Measurements from ENCODE around the gene ADAMTSL3. TPM values are rescaled to one million over a fixed set of nuclear protein-coding genes. Genes with fewer than 3 reads are reported as not detected.

ADAMTSL3 gene
- total RNA-seq, 1 donor from 2014 or later = 0.07 TPM

DNA sequence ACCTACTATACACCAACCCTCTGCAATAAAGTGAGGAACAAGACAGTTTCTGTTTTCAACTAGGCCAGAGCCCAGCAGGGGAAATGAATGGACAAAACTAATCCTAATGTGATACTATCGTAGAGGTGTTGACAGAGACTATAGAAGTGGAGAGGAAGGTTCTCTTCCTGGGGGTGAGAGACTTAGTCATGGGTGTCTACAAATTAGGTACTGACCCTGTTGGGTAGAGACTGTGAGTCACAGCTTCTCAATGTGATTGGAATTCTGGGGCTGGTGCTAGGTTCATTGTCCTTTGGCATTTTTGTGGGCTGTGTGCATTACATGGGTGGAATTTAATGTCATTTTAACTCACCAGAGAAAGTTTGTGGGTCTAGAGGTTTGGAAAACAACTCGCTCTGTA is 79.3 kb downstream of the ADAMTSL3 start:
- peaks cover 2% of the 10 kb centered on the region for H3K9me3 Mint-ChIP-seq
- no peaks in the 10 kb centered on the region for H3K27me3 Mint-ChIP-seq (ENCODE audit: low read depth)
- TF ChIP-seq, protein P1, sequence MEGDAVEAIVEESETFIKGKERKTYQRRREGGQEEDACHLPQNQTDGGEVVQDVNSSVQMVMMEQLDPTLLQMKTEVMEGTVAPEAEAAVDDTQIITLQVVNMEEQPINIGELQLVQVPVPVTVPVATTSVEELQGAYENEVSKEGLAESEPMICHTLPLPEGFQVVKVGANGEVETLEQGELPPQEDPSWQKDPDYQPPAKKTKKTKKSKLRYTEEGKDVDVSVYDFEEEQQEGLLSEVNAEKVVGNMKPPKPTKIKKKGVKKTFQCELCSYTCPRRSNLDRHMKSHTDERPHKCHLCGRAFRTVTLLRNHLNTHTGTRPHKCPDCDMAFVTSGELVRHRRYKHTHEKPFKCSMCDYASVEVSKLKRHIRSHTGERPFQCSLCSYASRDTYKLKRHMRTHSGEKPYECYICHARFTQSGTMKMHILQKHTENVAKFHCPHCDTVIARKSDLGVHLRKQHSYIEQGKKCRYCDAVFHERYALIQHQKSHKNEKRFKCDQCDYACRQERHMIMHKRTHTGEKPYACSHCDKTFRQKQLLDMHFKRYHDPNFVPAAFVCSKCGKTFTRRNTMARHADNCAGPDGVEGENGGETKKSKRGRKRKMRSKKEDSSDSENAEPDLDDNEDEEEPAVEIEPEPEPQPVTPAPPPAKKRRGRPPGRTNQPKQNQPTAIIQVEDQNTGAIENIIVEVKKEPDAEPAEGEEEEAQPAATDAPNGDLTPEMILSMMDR (conservative IDR thresholded peaks at IDR 0.05) = no peak
- no peak overlapping the region for H3K27ac Mint-ChIP-seq (ENCODE audit: unreplicated experiment)
- H3K36me3 Mint-ChIP-seq (ENCODE audit: low read depth) = no peaks in the 10 kb centered on the region
- no peak overlapping the region for H3K4me3 Mint-ChIP-seq
- DNase-seq (ENCODE audit: low read depth, low spot score) = no peak
- no peaks in the 10 kb centered on the region for H3K4me1 Mint-ChIP-seq

DNA sequence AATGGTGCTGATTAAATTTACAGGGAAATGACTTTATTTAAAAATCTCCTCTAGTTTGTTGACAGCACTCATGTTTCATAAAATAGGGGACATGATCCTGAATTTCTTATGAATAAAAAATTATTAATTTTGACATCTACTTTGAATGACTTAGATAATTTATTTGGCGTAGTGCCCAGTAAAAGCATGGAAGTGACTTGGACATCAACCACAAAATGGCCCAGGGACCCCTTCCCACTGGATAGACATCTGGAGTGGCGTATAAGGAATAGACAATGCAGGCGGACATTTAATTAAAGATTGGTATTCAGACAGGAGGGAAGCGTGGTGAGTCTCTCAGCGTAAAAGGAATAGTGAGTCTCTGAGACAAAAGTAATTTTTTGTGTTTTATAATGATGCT is 79.8 kb downstream of the ADAMTSL3 start:
- H3K4me1 Mint-ChIP-seq = no peaks in the 10 kb centered on the region
- TF ChIP-seq, protein P1 (conservative IDR thresholded peaks at IDR 0.05) = no peak
- H3K27me3 Mint-ChIP-seq (ENCODE audit: low read depth) = no peaks in the 10 kb centered on the region
- H3K4me3 Mint-ChIP-seq = no peak overlapping the region
- H3K36me3 Mint-ChIP-seq (ENCODE audit: low read depth) = no peaks in the 10 kb centered on the region
- H3K27ac Mint-ChIP-seq (ENCODE audit: unreplicated experiment) = no peak overlapping the region
- peaks cover 2% of the 10 kb centered on the region for H3K9me3 Mint-ChIP-seq
- no peak for DNase-seq (ENCODE audit: low read depth, low spot score)

DNA sequence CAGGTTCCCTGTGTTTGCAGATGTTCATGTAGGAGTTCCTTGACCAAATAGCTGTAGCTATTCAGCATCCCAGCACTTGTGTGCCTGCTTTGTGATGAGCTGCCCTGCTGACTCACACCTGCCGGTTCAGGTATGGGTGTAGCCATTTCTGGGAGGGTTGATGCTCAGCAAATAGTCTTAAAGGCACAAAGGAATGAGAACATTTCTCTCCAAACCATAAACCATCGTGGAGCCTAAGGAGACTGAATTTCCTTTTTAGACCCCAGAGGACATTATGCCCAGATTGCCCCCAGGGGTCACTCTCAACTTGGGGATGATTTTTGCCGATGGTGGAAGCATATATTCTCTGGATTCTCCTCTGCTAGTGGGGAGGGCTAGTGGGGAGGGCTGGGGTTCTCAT is 80.6 kb downstream of the ADAMTSL3 start:
- H3K4me1 Mint-ChIP-seq = no peaks in the 10 kb centered on the region
- H3K27ac Mint-ChIP-seq (ENCODE audit: unreplicated experiment) = no peak overlapping the region
- no peaks in the 10 kb centered on the region for H3K27me3 Mint-ChIP-seq (ENCODE audit: low read depth)
- peak; percentile 4 for DNase-seq (ENCODE audit: low read depth, low spot score)
- no peak overlapping the region for H3K4me3 Mint-ChIP-seq
- peaks cover 2% of the 10 kb centered on the region for H3K9me3 Mint-ChIP-seq
- no peaks in the 10 kb centered on the region for H3K36me3 Mint-ChIP-seq (ENCODE audit: low read depth)
- TF ChIP-seq, protein P1 (conservative IDR thresholded peaks at IDR 0.05) = peak; percentile 36

DNA sequence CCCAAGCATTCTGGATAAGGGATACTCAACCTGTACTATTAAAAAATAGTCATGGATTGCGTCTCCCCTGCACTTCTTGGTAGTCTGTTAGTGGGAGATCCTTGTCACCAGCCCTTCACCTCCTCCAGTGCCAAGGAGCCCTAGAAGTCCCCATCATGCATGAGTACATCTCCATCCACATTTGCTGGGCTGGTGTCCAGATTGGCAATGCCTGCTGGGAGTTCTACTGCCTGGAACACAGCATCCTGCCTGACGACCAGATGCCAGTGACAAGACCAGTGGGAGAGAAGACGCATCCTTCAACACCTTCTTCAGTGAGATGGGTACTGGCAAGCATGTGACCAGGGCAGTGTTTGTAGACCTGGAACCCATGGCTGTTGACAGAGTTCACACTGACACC is 85.7 kb downstream of the ADAMTSL3 start:
- H3K27ac Mint-ChIP-seq (ENCODE audit: unreplicated experiment) = no peak overlapping the region
- TF ChIP-seq, protein P1 (conservative IDR thresholded peaks at IDR 0.05) = no peak
- H3K27me3 Mint-ChIP-seq (ENCODE audit: low read depth) = no peaks in the 10 kb centered on the region
- H3K9me3 Mint-ChIP-seq = peaks cover 5% of the 10 kb centered on the region
- H3K36me3 Mint-ChIP-seq (ENCODE audit: low read depth) = no peaks in the 10 kb centered on the region
- DNase-seq (ENCODE audit: low read depth, low spot score) = no peak
- H3K4me1 Mint-ChIP-seq = no peaks in the 10 kb centered on the region
- no peak overlapping the region for H3K4me3 Mint-ChIP-seq

DNA sequence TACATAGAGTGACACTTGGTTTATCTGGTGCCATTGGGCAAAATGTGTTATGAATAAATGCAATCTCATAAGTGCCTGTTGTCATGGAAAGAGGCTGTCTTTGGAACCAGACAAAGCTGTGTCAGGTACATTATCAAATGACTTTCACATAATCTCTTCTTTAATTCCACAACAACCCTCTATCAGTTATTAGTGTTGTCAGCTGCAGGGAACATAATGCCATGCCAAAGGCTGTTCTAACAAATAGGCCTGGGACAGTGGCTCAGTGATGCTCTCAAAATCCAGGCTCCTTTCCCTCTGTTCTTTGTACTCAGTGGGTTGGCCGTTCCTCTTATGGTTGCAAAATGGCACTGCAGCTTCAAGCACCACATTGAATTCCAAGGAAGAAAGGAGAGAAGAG is 91.8 kb downstream of the ADAMTSL3 start:
- no peaks in the 10 kb centered on the region for H3K4me1 Mint-ChIP-seq

More for the DNA sequence above, 91.8 kb downstream of the ADAMTSL3 start:
- Mint-ChIP-seq H3K9me3 (peaks cover 5% of the 10 kb centered on the region), H3K4me3 (no peak overlapping the region), H3K36me3 (ENCODE audit: low read depth) (no peaks in the 10 kb centered on the region), H3K27me3 (ENCODE audit: low read depth) (peaks cover 4% of the 10 kb centered on the region), H3K27ac (ENCODE audit: unreplicated experiment) (no peak overlapping the region)
- DNase-seq (ENCODE audit: low read depth, low spot score) = no peak
- TF ChIP-seq, protein P1 (conservative IDR thresholded peaks at IDR 0.05) = no peak

Data from neural crest cell (in vitro differentiated cells).